Left ventricle myocardium inferior (tissue), 1 donor: ENCODE data around the gene SORCS2. TPM values are rescaled to one million over a fixed set of nuclear protein-coding genes. Genes with fewer than 3 reads are reported as not detected.

Experiments
- DNase-seq: peaks from one replicate; pipeline ENCODE4 v3.0.0-alpha.2; 2020
- H3K27ac ChIP-seq: fragments of 200-600 bp; replicated peaks from 2 replicates; pipeline ENCODE4 v1.8.0; 2021
- H3K27me3 ChIP-seq: fragments of 200-600 bp; 2 replicates; pipeline ENCODE4 v1.8.0; 2021; ENCODE audit warnings: low read depth
- H3K36me3 ChIP-seq: fragments of 200-600 bp; 2 replicates; pipeline ENCODE4 v1.8.0; 2021
- H3K4me1 ChIP-seq: fragments of 200-600 bp; 2 replicates; pipeline ENCODE4 v1.8.0; 2021
- H3K4me3 ChIP-seq: fragments of 200-600 bp; 2 replicates; pipeline ENCODE4 v1.8.0; 2021; ENCODE audit warnings: mild to moderate bottlenecking, moderate library complexity
- H3K9me3 ChIP-seq: fragments of 200-600 bp; replicated peaks from 2 replicates; pipeline ENCODE4 v1.8.0; 2021
- CTCF ChIP-seq: fragments of 200-600 bp; IDR thresholded peaks from 2 replicates; pipeline ENCODE4 v1.8.0; 2021; ENCODE audit warnings: antibody characterized with exemption, mild to moderate bottlenecking, borderline replicate concordance
- intact Hi-C: fragments of 100-400 bp; cut with micrococcal nuclease; formaldehyde crosslinking; loops from one replicate; pipeline ENCODE4 v1.11.0; 2022
- total RNA-seq: library from RNA; stranded (reverse); fragmentation: NEBNext Ultra II Directional; extraction: Animal tissue kit (Norgen Biotek cat#: 25700); gene quantifications from one replicate; pipeline ENCODE4 v1.2.1, GENCODE V29; 2021
- donor health status: DM: no; HTN: yes; CAD: no; lungs with severe emphysema.

SORCS2 gene
- total RNA-seq, 1 donor from 2014 or later: 1.2 TPM

GRCh38 chr4:7786040-7786439, 593.7 kb downstream of the SORCS2 start:
- no peak for TF ChIP-seq CTCF
- intact Hi-C loops: no loop called here
- Histone ChIP-seq H3K4me1 (peaks cover 61% of the 10 kb centered on the region), H3K27ac (no peak overlapping the region), H3K36me3 (peaks cover 9% of the 10 kb centered on the region), H3K27me3 (no peaks in the 10 kb centered on the region), H3K4me3 (no peak overlapping the region), H3K9me3 (no peaks in the 10 kb centered on the region)
- no peak for DNase-seq

GRCh38 chr4:7786517-7786916, 594.2 kb downstream of the SORCS2 start:
- intact Hi-C loops: no loop called here
- Histone ChIP-seq H3K36me3 (peaks cover 9% of the 10 kb centered on the region), H3K27ac (no peak overlapping the region), H3K4me1 (peaks cover 56% of the 10 kb centered on the region), H3K9me3 (no peaks in the 10 kb centered on the region), H3K27me3 (no peaks in the 10 kb centered on the region), H3K4me3 (no peak overlapping the region)
- no peak for DNase-seq
- TF ChIP-seq CTCF: no peak

GRCh38 chr4:7787067-7787466, 594.7 kb downstream of the SORCS2 start:
- Histone ChIP-seq H3K27me3 (no peaks in the 10 kb centered on the region), H3K36me3 (peaks cover 13% of the 10 kb centered on the region), H3K4me3 (no peak overlapping the region), H3K9me3 (no peaks in the 10 kb centered on the region), H3K27ac (no peak overlapping the region), H3K4me1 (peaks cover 51% of the 10 kb centered on the region)
- intact Hi-C loops: no loop called here
- no peak for TF ChIP-seq CTCF
- DNase-seq: no peak

GRCh38 chr4:7787681-7788141, 595.4 kb downstream of the SORCS2 start:
- TF ChIP-seq CTCF: no peak
- Histone ChIP-seq H3K27ac (no peak overlapping the region), H3K36me3 (peaks cover 19% of the 10 kb centered on the region), H3K9me3 (no peaks in the 10 kb centered on the region), H3K4me3 (no peak overlapping the region), H3K4me1 (peaks cover 44% of the 10 kb centered on the region), H3K27me3 (no peaks in the 10 kb centered on the region)
- intact Hi-C loops: no loop called here
- DNase-seq: no peak

GRCh38 chr4:7788193-7788592, 595.9 kb downstream of the SORCS2 start:
- Histone ChIP-seq H3K9me3 (no peaks in the 10 kb centered on the region), H3K36me3 (peaks cover 22% of the 10 kb centered on the region), H3K27ac (peak overlapping the region; percentile 81), H3K4me1 (peaks cover 39% of the 10 kb centered on the region), H3K27me3 (no peaks in the 10 kb centered on the region), H3K4me3 (no peak overlapping the region)
- DNase-seq: no peak
- TF ChIP-seq CTCF: no peak
- intact Hi-C loops: no loop called here
